SK-N-SH (cell line): ENCODE results near the gene MAN2A1. TPM values are rescaled to one million over a fixed set of nuclear protein-coding genes. Genes with fewer than 3 reads are reported as not detected.

Experiments used
- CTCF ChIA-PET: fragments of 300-600, 350-600 bp; formaldehyde crosslinking; extraction: SDS; loops from one replicate; lab custom pipeline; 2021; lab: Yijun Ruan, JAX
- POLR2A ChIA-PET: fragments of 350-600 bp; sonication (Branson Sonifier 250); formaldehyde crosslinking; extraction: SDS; loops from one replicate; lab custom pipeline; 2020; ENCODE audit warnings: antibody characterized with exemption, inconsistent platforms; lab: Yijun Ruan, JAX
- DNase-seq: peaks from one replicate; pipeline ENCODE4 v3.0.0; 2012
- H2AFZ ChIP-seq: fragments of 200-600 bp; sonication (generic); 2 replicates; pipeline ENCODE4 v1.8.1; 2016; ENCODE audit warnings: antibody characterized with exemption, mild to moderate bottlenecking, low read depth
- H3F3A ChIP-seq: fragments of 200-600 bp; sonication (generic); replicated peaks from 2 replicates; pipeline ENCODE3; 2016; ENCODE audit warnings: antibody characterized with exemption, mild to moderate bottlenecking; ENCODE audit not compliant: insufficient read depth
- H3K27ac ChIP-seq, 2 experiments: fragments of 200-500 bp in 1 of 2; fragments of 200-600 bp in 1 of 2; sonication (Bioruptor generic) in 1 of 2; sonication (generic), shearing (Covaris generic) in 1 of 2; 2 replicates each; pipeline versions ENCODE4 v1.5.1 to v1.6.1; 2014 to 2016; ENCODE audit warnings: low read depth in 2 of 2, inconsistent platforms in 1 of 2, low read length in 1 of 2, mild to moderate bottlenecking in 1 of 2, mixed read lengths in 1 of 2
- H3K27me3 ChIP-seq: fragments of 200-600 bp; sonication (generic), shearing (Covaris generic); 2 replicates; pipeline ENCODE4 v1.6.1; 2016; ENCODE audit warnings: mixed run types; ENCODE audit not compliant: insufficient read depth
- H3K36me3 ChIP-seq, 2 experiments: fragments of 200-500 bp in 1 of 2; fragments of 200-600 bp in 1 of 2; sonication (Bioruptor generic) in 1 of 2; sonication (generic) in 1 of 2; replicated peaks in 1 of 2; 2 replicates each; pipeline versions ENCODE3 to v1.5.1; 2014 to 2016; ENCODE audit warnings: low read length in 1 of 2, mild to moderate bottlenecking in 1 of 2; ENCODE audit not compliant: insufficient read depth in 2 of 2, control insufficient read depth in 1 of 2
- H3K4me1 ChIP-seq, 2 experiments: fragments of 200-500 bp in 1 of 2; fragments of 200-600 bp in 1 of 2; sonication (Bioruptor generic) in 1 of 2; sonication (generic), shearing (Covaris generic) in 1 of 2; 2 replicates each; pipeline versions ENCODE4 v1.5.1 to v1.6.1; 2014 to 2016; ENCODE audit warnings: low read depth in 1 of 2, low read length in 1 of 2, mixed run types in 1 of 2; ENCODE audit not compliant: insufficient read depth in 2 of 2, control insufficient read depth in 1 of 2
- H3K4me2 ChIP-seq: fragments of 200-600 bp; sonication (generic), shearing (Covaris generic); 2 replicates; pipeline ENCODE4 v1.6.1; 2017; ENCODE audit warnings: mixed run types
- H3K4me3 ChIP-seq, 2 experiments: fragments of 200-500 bp in 1 of 2; fragments of 200-600 bp in 1 of 2; sonication (Bioruptor generic) in 1 of 2; sonication (generic), shearing (Covaris generic) in 1 of 2; 2 replicates each; pipeline versions ENCODE4 v1.5.1 to v1.8.1; 2014 to 2016; ENCODE audit warnings: low read depth in 2 of 2, inconsistent platforms in 1 of 2, low read length in 1 of 2, mild to moderate bottlenecking in 1 of 2, mixed read lengths in 1 of 2, moderate library complexity in 1 of 2
- H3K79me2 ChIP-seq: fragments of 200-600 bp; sonication (generic); 2 replicates; pipeline ENCODE4 v1.8.1; 2017; ENCODE audit warnings: mild to moderate bottlenecking; ENCODE audit not compliant: insufficient read depth
- H3K9ac ChIP-seq: fragments of 200-600 bp; sonication (generic); 2 replicates; pipeline ENCODE4 v1.6.1; 2017; ENCODE audit warnings: mixed run types
- H3K9me2 ChIP-seq: fragments of 200-600 bp; sonication (generic); 2 replicates; pipeline ENCODE4 v1.6.1; 2017; ENCODE audit warnings: mixed run types
- H3K9me3 ChIP-seq: fragments of 200-600 bp; sonication (generic); 2 replicates; pipeline ENCODE4 v1.6.1; 2017; ENCODE audit warnings: mixed run types, mild to moderate bottlenecking, moderate library complexity
- H4K20me1 ChIP-seq: fragments of 200-600 bp; sonication (generic); 2 replicates; pipeline ENCODE4 v1.6.1; 2017; ENCODE audit warnings: mild to moderate bottlenecking, mixed run types; ENCODE audit not compliant: insufficient read depth
- CHD2 ChIP-seq: fragments of 150-350 bp; IDR thresholded peaks from 2 replicates; pipeline ENCODE4 v1.6.1; 2018; ENCODE audit warnings: low read length; ENCODE audit not compliant: partially characterized antibody
- CTCF ChIP-seq: fragments of 200-600 bp; sonication (generic); IDR thresholded peaks from 2 replicates; pipeline ENCODE4 v1.6.1; 2017; ENCODE audit warnings: antibody characterized with exemption, mild to moderate bottlenecking, moderate library complexity
- ELF1 ChIP-seq: IDR thresholded peaks from 2 replicates; pipeline ENCODE4 v1.4.0; 2012
- EZH2phosphoT487 ChIP-seq: fragments of 200-600 bp; sonication (generic); IDR thresholded peaks from 2 replicates; pipeline ENCODE4 v1.6.1; 2017; ENCODE audit warnings: low read depth, mixed run types, mild to moderate bottlenecking, antibody characterized with exemption, moderate library complexity, borderline replicate concordance
- FOSL2 ChIP-seq: IDR thresholded peaks from 2 replicates; pipeline ENCODE4 v1.4.0; 2012; ENCODE audit warnings: low read depth, mild to moderate bottlenecking, moderate library complexity, borderline replicate concordance
- FOXJ3 ChIP-seq: sonication (generic); formaldehyde crosslinking; IDR thresholded peaks from 2 replicates; pipeline ENCODE4 v1.5.1; 2020; ENCODE audit warnings: mild to moderate bottlenecking, missing genetic modification reagents
- GATA2 ChIP-seq: sonication (generic); formaldehyde crosslinking; IDR thresholded peaks from 2 replicates; pipeline ENCODE4 v1.5.0; 2020; ENCODE audit warnings: mild to moderate bottlenecking, missing genetic modification reagents
- JUND ChIP-seq: IDR thresholded peaks from 2 replicates; pipeline ENCODE4 v1.4.0; 2012
- MAX ChIP-seq: IDR thresholded peaks from 2 replicates; pipeline ENCODE4 v1.4.0; 2012; ENCODE audit warnings: low read depth
- MEF2A ChIP-seq: IDR thresholded peaks from 2 replicates; pipeline ENCODE4 v1.4.0; 2012; ENCODE audit warnings: low read depth, borderline replicate concordance
- MXI1 ChIP-seq: IDR thresholded peaks from 2 replicates; pipeline ENCODE4 v1.6.1; 2012; ENCODE audit warnings: mild to moderate bottlenecking, low read depth, low read length, improper control_type of control experiment
- NRF1 ChIP-seq: IDR thresholded peaks from 2 replicates; pipeline ENCODE4 v1.6.1; 2012; ENCODE audit warnings: low read depth, mild to moderate bottlenecking, low read length
- RAD21 ChIP-seq: IDR thresholded peaks from 2 replicates; pipeline ENCODE4 v1.6.1; 2012; ENCODE audit warnings: mild to moderate bottlenecking, low read length
- RXRA ChIP-seq: IDR thresholded peaks from 2 replicates; pipeline ENCODE4 v1.4.0; 2012; ENCODE audit warnings: low read depth, mild to moderate bottlenecking, borderline replicate concordance
- SMC3 ChIP-seq: IDR thresholded peaks from 2 replicates; pipeline ENCODE4 v1.6.1; 2012; ENCODE audit warnings: low read depth, low read length, improper control_type of control experiment
- TAF1 ChIP-seq: IDR thresholded peaks from 2 replicates; pipeline ENCODE4 v1.6.1; 2012; ENCODE audit warnings: low read depth, mild to moderate bottlenecking, low read length, moderate library complexity, borderline replicate concordance
- USF2 ChIP-seq: fragments of 150-350 bp; IDR thresholded peaks from 2 replicates; pipeline ENCODE4 v1.6.1; 2017; ENCODE audit warnings: antibody characterized with exemption, low read length, low read depth, borderline replicate concordance
- YY1 ChIP-seq: IDR thresholded peaks from 2 replicates; pipeline ENCODE4 v1.4.0; 2012; ENCODE audit warnings: low read depth, mild to moderate bottlenecking
- ZBTB33 ChIP-seq: IDR thresholded peaks from 2 replicates; pipeline ENCODE4 v1.4.0; 2012; ENCODE audit warnings: low read depth, borderline replicate concordance
- WGBS: methylation state at CpG from one replicate; pipeline ENCODE4 v1.1.6; 2017; ENCODE audit warnings: low lambda C conversion rate; 5-methylcytosine and 5-hydroxymethylcytosine counted together
- polyA plus RNA-seq, 3 experiments: library from polyadenylated mRNA; depleted of rRNA; stranded (reverse); fragments of >200 nt; gene quantifications; 2 replicates each; pipeline ENCODE4 v1.2.3, GENCODE V29; 2012

The MAN2A1 gene
- polyA plus RNA-seq, 1 of the 3 experiments (the other 2 are of a cell fraction) = 19.7 TPM

GRCh38 chr5:109838157-109838556, 148.4 kb downstream of the MAN2A1 start:
- Histone ChIP-seq H3K4me3 (no peak overlapping the region), H3K27ac (no peak overlapping the region)
- WGBS = 100% methylated on average over 1 of the region's 1 CpG

GRCh38 chr5:109844148-109844547, 154.4 kb downstream of the MAN2A1 start:
- peaks cover 39 to 57% of the 10 kb centered on the region in 2 experiments for H3K36me3 ChIP-seq

More at GRCh38 chr5:109838157-109838556, 148.4 kb downstream of the MAN2A1 start:
- Histone ChIP-seq H3K4me2 (no peak overlapping the region), H3K79me2 (no peaks in the 10 kb centered on the region), H3F3A (no peaks in the 10 kb centered on the region), H4K20me1 (no peaks in the 10 kb centered on the region), H3K36me3 (peaks cover 23 to 25% of the 10 kb centered on the region in 2 experiments), H3K9ac (no peak overlapping the region), H2AFZ (no peak overlapping the region), H3K9me2 (no peaks in the 10 kb centered on the region), H3K27me3 (no peaks in the 10 kb centered on the region), H3K4me1 (no peaks in the 10 kb centered on the region), H3K9me3 (no peaks in the 10 kb centered on the region)
- TF ChIP-seq NRF1 (no peak), MXI1 (no peak), FOXJ3 (CRISPR knock-in tag) (no peak), SMC3 (no peak), FOSL2 (no peak), JUND (no peak), MAX (no peak), MEF2A (no peak), CTCF (no peak), RAD21 (no peak), CHD2 (no peak), TAF1 (no peak), YY1 (no peak), GATA2 (no peak), RXRA (no peak)
- CTCF ChIA-PET = no interaction called here
- POLR2A ChIA-PET = no interaction called here
- DNase-seq = no peak

More at GRCh38 chr5:109844148-109844547, 154.4 kb downstream of the MAN2A1 start:
- no peak overlapping the region for H3K27ac ChIP-seq
- H3K9me3 ChIP-seq = no peaks in the 10 kb centered on the region
- H3K4me3 ChIP-seq = no peak overlapping the region
- H3K27me3 ChIP-seq = no peaks in the 10 kb centered on the region
- no peak for DNase-seq
- H3K9me2 ChIP-seq = no peaks in the 10 kb centered on the region
- H3F3A ChIP-seq = no peaks in the 10 kb centered on the region
- H3K79me2 ChIP-seq = no peaks in the 10 kb centered on the region
- no peaks in the 10 kb centered on the region for H4K20me1 ChIP-seq
- H3K4me1 ChIP-seq = peaks cover 0 to 10% of the 10 kb centered on the region in 2 experiments; a peak in 1 of 4 replicates
- WGBS = 86% methylated on average over 4 of the region's 4 CpGs
- CTCF ChIA-PET = no interaction called here
- H2AFZ ChIP-seq = no peak overlapping the region
- H3K9ac ChIP-seq = no peak overlapping the region
- H3K4me2 ChIP-seq = no peak overlapping the region
- POLR2A ChIA-PET = no interaction called here
- TF ChIP-seq FOXJ3 (CRISPR knock-in tag) (no peak), RAD21 (peak; percentile 45; the same call in 1 of the 2 replicates), GATA2 (no peak), ELF1 (no peak), EZH2phosphoT487 (no peak), ZBTB33 (no peak), TAF1 (no peak), USF2 (no peak), CTCF (peak; percentile 50)
- TF ChIP-seq, all 33 proteins: peak for 2
